ENCODE results near the gene PLAAT3.
"Not testable (repeated sequence)": the region's sequence is repeated elsewhere in the genome, so short reads cannot be mapped to it uniquely, and the experiment has no call there.

The PLAAT3 gene

DNA sequence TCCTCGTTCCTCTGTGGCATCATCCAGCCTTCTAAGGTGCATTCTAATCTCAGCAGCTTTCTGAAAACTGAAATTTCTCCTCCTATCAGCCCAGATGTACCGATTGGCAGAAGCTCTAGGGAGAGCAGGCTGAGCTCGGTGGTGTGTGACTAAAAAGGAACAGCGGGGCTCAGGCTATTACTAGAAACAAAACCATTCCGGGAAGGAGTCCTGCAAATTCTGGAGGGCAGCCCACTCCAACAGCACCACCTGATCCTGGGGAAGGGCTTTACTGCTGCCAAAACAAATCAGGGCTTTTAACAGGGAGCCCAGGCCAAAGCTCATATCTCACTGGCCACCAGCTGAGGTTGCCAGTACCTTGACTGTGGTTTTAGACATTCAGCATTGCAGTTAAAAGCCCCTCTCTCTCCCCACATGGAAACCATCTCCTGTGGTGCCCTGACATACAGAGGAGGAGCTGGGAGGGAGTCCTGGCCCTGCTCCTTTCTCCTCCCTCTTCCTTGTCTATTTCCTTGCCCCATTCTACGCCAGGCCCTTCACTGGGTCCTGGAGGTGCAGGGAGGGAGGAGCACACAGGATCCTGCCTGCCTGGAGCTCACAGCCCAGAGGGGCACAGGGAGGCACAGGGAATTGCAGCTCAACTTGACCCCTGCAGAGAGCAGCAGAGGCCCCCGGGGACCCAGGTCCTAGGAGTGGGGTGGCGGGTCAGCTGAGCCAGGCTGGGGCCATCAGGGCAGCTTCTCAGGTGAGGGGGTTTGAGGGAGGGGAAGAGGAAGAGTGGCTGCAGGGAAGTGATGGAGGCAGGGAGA lies 76.7 kb downstream of the PLAAT3 start:
- DNase-seq (ENCODE audit: low read depth), result no peak

DNA sequence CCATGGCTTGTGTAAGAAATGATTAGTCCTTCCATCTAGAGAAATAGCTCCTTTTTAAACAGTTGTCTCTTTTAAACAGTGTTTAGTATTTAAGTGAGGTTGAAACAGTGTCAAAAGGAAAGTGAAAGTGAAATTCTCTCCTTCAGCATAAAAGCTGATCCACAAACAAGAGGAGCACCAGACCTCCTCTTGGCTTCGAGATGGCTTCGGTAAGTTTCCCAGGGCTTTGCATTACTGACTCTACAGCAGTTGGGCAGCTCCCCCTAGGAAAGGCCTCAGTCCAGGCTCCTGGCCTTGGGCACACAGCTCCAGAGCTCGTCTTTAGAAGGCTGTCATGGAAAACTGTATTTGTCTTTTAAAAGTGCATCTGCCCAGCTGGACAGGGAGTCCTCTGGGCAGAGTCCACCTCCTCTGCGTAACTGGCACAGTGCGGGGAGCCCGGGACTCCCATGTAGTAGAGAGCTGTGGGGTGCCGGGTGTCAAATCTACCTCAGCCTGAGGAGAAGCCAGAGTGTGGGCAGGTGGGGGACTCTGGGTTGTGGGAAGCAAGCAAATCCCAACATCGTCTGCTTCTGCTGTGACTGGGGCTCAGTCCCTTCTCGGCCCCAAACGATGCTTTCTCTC lies 77.5 kb downstream of the PLAAT3 start, which contains the start of gene PLAAT4:
PLAAT4 (plus strand) TSS at position 140 of the 624 bp plus-strand sequence; CDS start at position 201, 61 bp downstream.
- DNase-seq (ENCODE audit: low read depth), result no peak

DNA sequence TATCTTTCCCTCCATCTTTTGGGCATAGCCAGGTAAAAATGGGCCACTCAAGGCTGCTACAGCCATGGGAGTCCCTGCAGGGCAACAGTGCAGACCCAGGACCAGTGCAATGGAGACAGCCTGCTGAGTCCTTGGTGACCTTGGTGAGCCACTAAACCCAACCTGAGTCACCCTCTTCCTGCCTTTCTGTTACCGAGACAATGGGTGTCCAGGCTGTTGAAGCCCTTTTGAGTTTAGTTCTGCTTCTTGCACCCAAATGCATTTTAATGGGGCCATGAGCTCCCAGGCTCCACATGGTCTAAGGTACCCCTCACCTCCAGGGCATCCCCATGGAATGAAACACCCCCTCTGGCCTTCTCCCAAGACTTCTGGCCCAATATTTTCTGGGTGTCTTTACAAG lies 78.5 kb downstream of the PLAAT3 start:
- DNase-seq (ENCODE audit: low read depth), result no peak

DNA sequence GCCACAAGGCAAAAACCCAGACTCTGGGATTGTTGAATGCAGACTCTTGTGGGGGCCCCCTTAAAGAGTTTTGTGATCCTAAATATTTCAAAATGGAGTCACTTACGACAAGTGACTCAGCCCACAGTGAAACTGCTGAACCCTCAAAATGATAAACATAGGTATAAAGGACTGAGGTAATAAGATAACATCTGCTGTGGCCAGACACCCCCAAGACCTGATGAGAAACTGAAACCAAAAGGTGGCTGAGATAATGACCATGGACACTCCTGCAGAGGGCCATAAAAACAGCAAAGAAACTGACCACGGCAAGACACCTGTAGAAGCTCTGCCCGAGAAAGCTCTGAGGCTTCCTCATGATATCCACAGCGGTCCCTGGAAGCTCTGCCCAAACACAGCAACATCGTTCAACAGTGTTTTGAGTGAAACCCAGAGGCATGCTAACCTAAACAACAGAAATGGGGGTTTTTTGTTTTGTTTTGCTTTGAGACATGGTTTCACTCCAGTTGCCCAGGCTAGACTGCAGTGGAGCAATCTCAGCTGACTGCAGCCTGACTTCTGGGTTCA lies 79.3 kb downstream of the PLAAT3 start:
- no peak for DNase-seq (ENCODE audit: low read depth)

DNA sequence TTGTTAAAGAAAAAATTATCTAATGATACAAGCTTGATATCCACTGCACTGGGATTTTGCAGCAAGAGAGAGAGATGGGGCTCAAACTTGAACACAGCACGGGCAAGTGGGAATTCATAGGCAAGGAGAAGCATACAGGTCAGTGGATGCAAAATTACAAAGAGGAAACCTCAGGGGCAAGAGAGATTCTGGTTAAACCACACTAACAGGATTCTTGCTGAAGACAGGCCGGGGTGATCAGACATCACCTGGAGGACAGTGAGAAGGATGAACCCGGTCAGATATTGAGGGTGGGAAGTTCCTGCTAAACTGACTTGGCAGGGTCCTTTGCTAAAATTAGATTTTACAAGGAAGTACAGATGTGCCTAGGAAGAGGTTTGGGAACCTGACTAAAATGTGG lies 80.2 kb downstream of the PLAAT3 start:
- no peak for DNase-seq (ENCODE audit: low read depth)

DNA sequence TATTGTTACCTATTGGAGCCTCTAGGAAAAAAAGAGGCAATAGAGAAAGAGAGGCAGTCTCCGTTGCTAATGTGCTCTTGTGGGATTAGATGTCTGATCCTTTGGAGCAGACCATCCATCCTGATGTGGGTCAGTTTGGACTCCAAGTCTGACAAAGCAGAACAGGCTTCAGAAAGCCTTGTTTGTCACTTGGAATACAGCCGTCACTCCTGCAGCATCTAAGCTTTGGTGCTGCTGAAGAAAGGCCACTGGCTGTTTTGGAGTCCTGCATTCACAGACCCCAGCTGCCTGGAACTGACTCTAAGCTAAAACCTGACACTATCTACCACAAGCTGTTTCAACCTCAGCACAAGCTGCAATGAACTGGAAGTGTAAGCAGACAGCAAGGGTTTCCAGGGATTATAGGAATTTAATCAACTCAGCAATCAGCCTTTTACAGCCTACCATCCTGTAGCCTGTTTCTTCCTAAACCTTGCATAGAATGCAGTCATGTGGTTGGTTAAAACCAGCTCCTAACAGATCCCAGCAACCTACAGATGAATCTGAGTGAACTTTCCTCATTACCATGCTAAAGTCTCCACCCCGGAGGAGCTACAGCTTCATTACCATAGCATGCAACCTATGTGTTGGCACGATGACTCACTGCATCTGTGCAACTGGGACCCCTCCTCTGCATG lies 81.3 kb downstream of the PLAAT3 start:
- no peak for DNase-seq (ENCODE audit: low read depth)

DNA sequence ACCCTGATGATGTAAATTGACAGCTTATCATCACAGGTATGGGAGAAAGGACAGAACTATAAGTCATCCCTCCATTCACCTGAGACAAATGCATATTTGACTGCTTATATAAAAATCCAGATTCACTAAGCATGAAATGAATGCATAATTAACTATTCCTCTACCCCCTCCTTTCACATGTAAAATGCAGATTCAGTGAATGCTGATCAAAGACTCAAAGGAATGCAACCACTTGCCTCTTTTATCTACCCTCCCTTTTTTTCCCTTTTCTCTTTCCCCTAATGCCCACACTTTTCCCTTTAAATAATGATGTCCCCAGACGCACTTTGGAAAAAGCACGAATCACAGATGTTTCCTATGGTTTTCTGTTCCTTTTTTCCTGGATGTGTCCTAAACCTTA lies 82.1 kb downstream of the PLAAT3 start:
- no peak for DNase-seq (ENCODE audit: low read depth)

DNA sequence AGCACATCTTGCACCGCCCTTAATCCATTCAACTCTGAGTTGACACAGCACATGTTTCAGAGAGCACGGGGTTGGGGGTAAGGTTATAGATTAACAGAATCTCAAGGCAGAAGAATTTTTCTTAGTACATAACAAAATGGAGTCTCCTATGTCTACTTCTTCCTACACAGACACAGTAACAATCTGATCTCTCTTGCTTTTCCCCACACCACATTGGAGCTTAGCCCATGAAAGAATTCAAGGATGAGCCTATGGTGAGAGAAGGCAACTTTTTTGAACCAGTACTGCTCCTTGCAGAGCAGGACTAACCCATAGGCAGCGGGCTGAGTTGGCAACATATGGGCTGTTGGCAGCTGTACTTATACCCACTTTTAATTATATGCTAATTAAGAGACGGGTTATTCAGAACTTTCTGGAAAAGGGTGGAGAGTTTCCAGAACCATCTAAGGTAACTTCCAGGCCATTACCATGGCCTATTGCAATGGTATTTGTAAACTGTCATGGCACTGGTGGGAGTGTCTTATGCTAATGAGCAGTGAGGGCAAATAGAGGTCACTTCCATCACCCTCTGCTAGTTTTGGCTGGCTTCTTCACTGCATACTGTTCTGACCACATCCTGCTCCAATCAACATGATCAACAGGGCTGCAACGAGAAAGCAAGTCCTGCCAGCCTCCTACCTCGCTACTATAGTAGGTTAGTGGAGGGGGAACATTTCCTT lies 83.0 kb downstream of the PLAAT3 start:
- DNase-seq (ENCODE audit: low read depth), result peak; percentile 22

DNA sequence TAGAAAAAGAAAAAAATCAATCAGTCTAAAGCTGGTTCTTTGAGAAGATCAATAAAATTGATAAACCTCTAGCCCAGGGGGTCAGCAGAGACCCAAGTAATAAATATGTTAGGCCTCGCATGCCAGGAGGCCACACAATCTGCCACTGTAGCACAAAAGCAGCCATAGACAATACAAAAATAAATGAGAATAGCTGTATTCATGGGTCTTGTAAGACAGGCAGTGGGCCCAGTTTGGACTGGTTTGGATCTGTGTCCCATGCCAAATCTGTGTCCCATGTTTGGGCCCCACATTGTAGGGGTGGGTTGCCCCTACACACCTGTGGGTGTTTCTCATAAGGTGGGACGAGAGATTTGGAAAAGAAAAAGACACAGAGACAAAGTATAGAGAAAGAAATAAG lies 84.2 kb downstream of the PLAAT3 start:
- no peak for DNase-seq (ENCODE audit: low read depth)

DNA sequence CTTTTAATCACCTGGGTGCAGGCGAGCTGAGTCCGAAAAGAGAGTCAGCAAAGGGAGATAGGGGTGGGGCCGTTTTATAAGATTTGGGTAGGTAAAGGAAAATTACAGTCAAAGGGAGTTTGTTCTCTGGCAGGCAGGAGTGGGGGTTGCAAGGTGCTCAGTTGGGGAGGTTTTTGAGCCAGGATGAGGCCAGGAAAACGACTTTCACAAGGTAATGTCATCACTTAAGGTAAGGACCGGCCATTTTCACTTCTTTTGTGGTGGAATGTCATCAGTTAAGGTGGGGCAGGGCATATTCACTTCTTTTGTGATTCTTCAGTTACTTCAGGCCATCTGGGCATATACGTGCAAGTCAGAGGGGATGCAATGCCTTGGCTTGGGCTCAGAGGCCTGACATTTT lies 84.9 kb downstream of the PLAAT3 start:
- DNase-seq (ENCODE audit: low read depth), result not testable (repeated sequence)

DNA sequence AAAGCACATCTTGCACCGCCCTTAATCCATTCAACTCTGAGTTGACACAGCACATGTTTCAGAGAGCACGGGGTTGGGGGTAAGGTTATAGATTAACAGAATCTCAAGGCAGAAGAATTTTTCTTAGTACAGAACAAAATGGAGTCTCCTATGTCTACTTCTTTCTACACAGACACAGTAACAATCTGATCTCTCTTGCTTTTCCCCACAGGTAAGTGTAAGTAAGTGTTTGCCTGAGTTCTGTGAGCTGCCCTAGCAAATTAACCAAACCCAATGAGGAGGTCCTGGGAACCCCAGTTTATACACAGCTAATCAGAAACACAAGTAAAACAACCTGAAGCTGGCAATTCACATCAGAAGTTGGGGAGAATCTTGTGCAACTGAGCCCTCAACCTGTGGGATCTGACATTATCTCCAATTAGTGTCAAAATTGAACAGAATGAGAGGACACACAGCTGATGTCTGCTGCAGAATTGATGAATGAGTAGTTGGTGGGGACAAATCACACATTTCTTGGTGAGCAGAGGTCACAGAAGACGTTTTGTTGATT lies 85.4 kb downstream of the PLAAT3 start:
- DNase-seq (ENCODE audit: low read depth), result not testable (repeated sequence)

DNA sequence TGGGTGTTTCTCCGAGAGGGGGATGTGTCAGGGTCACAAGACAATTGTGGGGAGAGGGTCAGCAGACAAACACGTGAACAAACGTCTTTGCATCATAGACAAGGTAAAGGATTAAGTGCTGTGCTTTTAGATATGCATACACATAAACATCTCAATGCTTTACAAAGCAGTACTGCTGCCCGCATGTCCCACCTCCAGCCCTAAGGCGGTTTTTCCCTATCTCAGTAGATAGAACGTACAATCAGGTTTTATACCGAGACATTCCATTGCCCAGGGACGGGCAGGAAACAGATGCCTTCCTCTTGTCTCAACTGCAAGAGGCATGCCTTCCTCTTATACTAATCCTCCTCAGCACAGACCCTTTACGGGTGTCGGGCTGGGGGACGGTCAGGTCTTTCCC lies 86.1 kb downstream of the PLAAT3 start:
- DNase-seq (ENCODE audit: low read depth), result not testable (repeated sequence)

DNA sequence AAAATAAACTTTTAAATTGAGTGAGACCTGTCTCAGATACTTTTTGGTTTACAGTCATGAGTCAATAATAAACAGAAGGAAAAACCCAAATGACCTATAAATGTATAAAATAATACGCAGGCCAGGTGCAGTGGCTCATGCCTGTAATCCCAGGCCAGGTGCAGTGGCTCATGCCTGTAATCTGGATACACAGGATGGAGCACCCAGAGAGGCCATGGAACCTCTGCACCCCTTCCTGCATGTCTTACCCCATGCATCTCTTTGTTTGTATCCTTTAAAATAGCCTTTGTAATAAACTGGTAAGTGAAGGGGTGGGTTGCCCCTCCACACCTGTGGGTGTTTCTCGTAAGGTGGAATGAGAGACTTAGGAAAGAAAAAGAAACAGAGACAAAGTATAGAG lies 86.6 kb downstream of the PLAAT3 start:
- DNase-seq (ENCODE audit: low read depth), result no peak

Data from HS-27A (cell line).